ENCODE results near the gene PLPP1. TPM values are rescaled to one million over a fixed set of nuclear protein-coding genes. Genes with fewer than 3 reads are reported as not detected.
A peak's percentile ranks its signal among the peaks of the same experiment; 100 is the strongest.

The PLPP1 gene
- total and polyA plus RNA-seq, 8 donors = 56.2 to 93.6 (median 85.1) TPM

DNA sequence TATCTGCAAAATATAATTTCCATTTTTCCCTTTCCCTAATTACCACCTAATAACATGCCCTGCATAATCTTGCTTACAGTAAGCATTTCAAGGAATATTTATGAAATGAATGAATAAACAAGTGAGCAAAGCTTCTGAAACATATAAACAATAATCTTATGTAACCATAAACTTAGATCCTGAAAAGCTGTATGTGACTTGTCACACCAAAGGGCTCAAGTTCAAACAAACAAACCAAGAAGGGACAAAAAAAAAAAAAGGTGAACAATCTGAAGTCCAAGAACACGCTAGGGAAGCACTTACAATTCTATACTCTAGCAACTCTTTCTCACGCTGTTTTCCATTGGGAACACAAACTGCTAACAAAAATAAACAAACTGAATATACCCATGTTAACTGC lies 36.3 kb downstream of the PLPP1 start:
- ATAC-seq (no peak), DNase-seq (peak in 2 of 4 donors; percentile 29 to 37)
- Histone ChIP-seq H3K27me3 (no peaks in the 10 kb centered on the region), H3K36me3 (no peaks in the 10 kb centered on the region), H3K27ac (no peak overlapping the region), H3K4me1 (no peaks in the 10 kb centered on the region), H3K4me3 (no peak overlapping the region), H3K9me3 (no peaks in the 10 kb centered on the region)
- TF ChIP-seq, protein P1, sequence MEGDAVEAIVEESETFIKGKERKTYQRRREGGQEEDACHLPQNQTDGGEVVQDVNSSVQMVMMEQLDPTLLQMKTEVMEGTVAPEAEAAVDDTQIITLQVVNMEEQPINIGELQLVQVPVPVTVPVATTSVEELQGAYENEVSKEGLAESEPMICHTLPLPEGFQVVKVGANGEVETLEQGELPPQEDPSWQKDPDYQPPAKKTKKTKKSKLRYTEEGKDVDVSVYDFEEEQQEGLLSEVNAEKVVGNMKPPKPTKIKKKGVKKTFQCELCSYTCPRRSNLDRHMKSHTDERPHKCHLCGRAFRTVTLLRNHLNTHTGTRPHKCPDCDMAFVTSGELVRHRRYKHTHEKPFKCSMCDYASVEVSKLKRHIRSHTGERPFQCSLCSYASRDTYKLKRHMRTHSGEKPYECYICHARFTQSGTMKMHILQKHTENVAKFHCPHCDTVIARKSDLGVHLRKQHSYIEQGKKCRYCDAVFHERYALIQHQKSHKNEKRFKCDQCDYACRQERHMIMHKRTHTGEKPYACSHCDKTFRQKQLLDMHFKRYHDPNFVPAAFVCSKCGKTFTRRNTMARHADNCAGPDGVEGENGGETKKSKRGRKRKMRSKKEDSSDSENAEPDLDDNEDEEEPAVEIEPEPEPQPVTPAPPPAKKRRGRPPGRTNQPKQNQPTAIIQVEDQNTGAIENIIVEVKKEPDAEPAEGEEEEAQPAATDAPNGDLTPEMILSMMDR (IDR thresholded peaks at IDR 0.05) = no peak
- intact Hi-C loops (cut with DNase I) = no loop called here

DNA sequence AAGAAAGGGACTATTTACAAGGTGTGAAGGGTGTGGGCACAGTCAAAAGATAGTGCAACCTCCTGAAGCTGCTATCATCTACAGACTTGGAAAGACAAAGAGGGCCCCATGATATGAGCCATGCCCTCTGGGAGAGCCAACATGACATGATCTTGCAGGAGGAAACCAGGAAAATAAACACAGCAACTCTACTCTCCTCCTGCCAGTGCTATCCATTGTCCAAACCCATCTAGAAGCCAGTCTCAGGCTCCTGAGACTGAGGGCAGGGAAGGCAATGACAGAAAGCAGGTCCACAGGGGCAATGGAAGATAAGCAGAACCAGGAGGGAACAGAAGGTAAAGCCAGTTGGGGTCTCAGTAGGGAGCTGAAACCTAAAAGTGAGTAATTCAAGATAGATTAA lies 37.1 kb downstream of the PLPP1 start:
- intact Hi-C loops (cut with DNase I) = no loop called here
- no peak for ATAC-seq
- Histone ChIP-seq H3K27me3 (no peaks in the 10 kb centered on the region), H3K4me3 (no peak overlapping the region), H3K27ac (no peak overlapping the region), H3K4me1 (no peaks in the 10 kb centered on the region), H3K9me3 (no peaks in the 10 kb centered on the region), H3K36me3 (no peaks in the 10 kb centered on the region)
- no peak for DNase-seq
- TF ChIP-seq, protein P1 (IDR thresholded peaks at IDR 0.05) = no peak

DNA sequence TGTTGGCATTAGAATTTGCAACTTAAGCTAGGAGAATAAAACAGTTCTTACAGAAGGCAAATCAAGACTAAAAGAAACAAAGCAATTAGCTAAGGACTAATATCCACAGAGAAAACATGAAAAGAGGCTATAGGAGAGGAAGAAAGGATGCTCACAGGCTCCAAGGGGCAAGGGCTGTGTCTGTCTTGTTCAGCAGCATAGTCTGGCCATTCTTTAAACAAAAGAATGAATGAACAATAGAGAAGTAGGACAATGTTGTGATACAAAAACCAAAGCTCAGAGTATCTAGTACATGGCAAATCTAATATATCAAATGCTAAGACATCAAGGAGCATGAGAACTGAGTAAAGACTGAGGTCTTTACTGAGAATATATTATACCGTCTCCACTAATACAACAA lies 39.5 kb downstream of the PLPP1 start:
- no peak for ATAC-seq
- TF ChIP-seq, protein P1 (IDR thresholded peaks at IDR 0.05) = no peak
- Histone ChIP-seq H3K27me3 (no peaks in the 10 kb centered on the region), H3K27ac (no peak overlapping the region), H3K36me3 (no peaks in the 10 kb centered on the region), H3K4me3 (no peak overlapping the region), H3K4me1 (no peaks in the 10 kb centered on the region), H3K9me3 (no peaks in the 10 kb centered on the region)
- intact Hi-C loops (cut with DNase I) = no loop called here
- no peak for DNase-seq

DNA sequence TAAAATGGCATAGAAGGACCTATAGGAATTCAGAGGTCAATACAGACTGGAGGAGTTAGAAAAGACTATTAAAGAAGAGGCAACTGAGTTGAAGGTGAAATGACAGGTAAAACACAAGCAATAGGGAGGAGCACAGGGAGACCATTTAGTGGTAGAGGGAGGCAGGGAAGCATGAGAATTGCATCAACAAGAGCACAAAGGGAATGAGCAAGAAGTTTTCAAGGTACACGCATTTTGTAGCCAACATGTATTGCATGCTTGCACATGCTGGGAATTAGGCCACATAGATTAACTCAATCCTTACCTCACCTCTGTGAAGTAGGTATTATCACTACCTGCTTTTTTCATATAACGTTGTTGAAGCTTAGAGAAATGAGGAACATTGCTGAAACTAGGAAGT lies 42.3 kb downstream of the PLPP1 start:
- DNase-seq = no peak
- H3K9me3 ChIP-seq = no peaks in the 10 kb centered on the region
- no peak for ATAC-seq
- no peak overlapping the region for H3K4me3 ChIP-seq
- TF ChIP-seq, protein P1 (IDR thresholded peaks at IDR 0.05) = no peak
- H3K27ac ChIP-seq = no peak overlapping the region
- H3K36me3 ChIP-seq = no peaks in the 10 kb centered on the region
- intact Hi-C loops (cut with DNase I) = no loop called here
- no peaks in the 10 kb centered on the region for H3K27me3 ChIP-seq
- no peaks in the 10 kb centered on the region for H3K4me1 ChIP-seq

DNA sequence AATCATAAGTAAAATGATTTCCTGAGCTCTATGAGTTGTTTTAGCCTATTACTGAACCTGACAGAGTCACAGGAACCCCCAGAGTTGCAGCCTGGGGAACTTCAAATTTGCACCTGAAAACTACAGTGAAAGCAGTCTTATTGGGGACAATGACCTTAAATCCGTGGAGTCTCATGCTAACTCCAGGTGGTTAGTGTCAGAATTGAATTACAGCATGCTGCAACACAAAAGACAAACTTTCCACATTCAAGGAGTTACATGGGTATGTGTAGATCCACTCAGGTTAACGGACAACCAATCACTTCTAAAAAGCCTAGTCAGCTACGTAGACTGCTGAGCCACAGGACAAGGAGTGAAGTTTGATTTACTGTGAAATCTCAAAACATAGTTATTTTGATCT lies 49.7 kb downstream of the PLPP1 start:
- H3K9me3 ChIP-seq = no peaks in the 10 kb centered on the region
- no peaks in the 10 kb centered on the region for H3K36me3 ChIP-seq
- ATAC-seq (no peak), DNase-seq (no peak)
- no peak overlapping the region for H3K27ac ChIP-seq
- no peaks in the 10 kb centered on the region for H3K27me3 ChIP-seq
- TF ChIP-seq, protein P1 (IDR thresholded peaks at IDR 0.05) = no peak
- intact Hi-C loops (cut with DNase I) = no loop called here
- no peak overlapping the region for H3K4me3 ChIP-seq
- no peaks in the 10 kb centered on the region for H3K4me1 ChIP-seq

Measured in left lung (tissue), 10 donors.